ENCODE results near the gene SNRPE.

DNA sequence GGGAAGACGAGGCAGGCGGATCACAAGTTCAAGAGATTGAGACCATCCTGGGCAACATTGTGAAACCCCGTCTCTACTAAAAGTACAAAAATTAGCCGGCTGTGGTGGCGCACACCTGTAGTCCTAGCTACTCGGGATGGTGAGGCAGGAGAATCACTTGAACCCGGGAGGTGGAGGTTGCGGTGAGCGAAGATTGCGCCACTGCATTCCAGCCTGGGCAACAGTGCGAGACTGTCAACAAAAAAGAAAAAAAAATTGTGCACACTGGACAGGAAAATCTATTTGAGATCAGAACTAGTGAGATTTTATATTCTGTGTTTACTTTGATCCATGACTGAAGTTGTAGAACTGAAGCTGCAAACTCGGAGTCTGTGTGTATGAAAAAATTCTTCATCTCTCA, 40.2 kb downstream of the SNRPE start:
- TF ChIP-seq, protein P1, sequence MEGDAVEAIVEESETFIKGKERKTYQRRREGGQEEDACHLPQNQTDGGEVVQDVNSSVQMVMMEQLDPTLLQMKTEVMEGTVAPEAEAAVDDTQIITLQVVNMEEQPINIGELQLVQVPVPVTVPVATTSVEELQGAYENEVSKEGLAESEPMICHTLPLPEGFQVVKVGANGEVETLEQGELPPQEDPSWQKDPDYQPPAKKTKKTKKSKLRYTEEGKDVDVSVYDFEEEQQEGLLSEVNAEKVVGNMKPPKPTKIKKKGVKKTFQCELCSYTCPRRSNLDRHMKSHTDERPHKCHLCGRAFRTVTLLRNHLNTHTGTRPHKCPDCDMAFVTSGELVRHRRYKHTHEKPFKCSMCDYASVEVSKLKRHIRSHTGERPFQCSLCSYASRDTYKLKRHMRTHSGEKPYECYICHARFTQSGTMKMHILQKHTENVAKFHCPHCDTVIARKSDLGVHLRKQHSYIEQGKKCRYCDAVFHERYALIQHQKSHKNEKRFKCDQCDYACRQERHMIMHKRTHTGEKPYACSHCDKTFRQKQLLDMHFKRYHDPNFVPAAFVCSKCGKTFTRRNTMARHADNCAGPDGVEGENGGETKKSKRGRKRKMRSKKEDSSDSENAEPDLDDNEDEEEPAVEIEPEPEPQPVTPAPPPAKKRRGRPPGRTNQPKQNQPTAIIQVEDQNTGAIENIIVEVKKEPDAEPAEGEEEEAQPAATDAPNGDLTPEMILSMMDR (IDR thresholded peaks at IDR 0.05): no peak
- no peak for TF ChIP-seq POLR2A (IDR thresholded peaks at IDR 0.05)

All from testis (tissue), 2 donors.